ENCODE measurements around the gene RTKN.
A peak's percentile ranks its signal among the peaks of the same experiment; 100 is the strongest.
"Not testable (repeated sequence)": the region's sequence is repeated elsewhere in the genome, so short reads cannot be mapped to it uniquely, and the experiment has no call there.

RTKN gene

GRCh38 chr2:74441690-74442482 is at the start of gene RTKN:
TSS of gene RTKN (minus strand) at chr2:74441937. CDS start at chr2:74441816, 121 bp downstream.
- peak; percentile 27 for DNase-seq

- no peak for DNase-seq
These were observed 48.2 kb upstream of the RTKN start for GRCh38 chr2:74489906-74490305.

- DNase-seq = no peak
These were observed 47.1 kb upstream of the RTKN start for GRCh38 chr2:74488643-74489481.

- DNase-seq = no peak
These were observed 44.4 kb upstream of the RTKN start for GRCh38 chr2:74486141-74486540.

GRCh38 chr2:74483675-74484164 is 42.0 kb upstream of the RTKN start:
- DNase-seq = not testable (repeated sequence)

- DNase-seq = peak; percentile 94
These were observed 41.3 kb upstream of the RTKN start, which contains the start of the genes CCDC142 and TTC31 for GRCh38 chr2:74482801-74483674. TSS of gene CCDC142 (minus strand) at chr2:74482998. CDS start at chr2:74482837, 161 bp downstream. TSS of gene TTC31 (plus strand) at chr2:74483081. CDS start at chr2:74483096, 15 bp downstream.

GRCh38 chr2:74481961-74482800 is 40.4 kb upstream of the RTKN start:
- DNase-seq = peak; percentile 53

GRCh38 chr2:74481431-74481830 is 39.7 kb upstream of the RTKN start:
- DNase-seq = no peak

- no peak for DNase-seq
These were observed 33.2 kb upstream of the RTKN start for GRCh38 chr2:74474899-74475298.

- DNase-seq = no peak
These were observed 32.7 kb upstream of the RTKN start for GRCh38 chr2:74474481-74474880.

- no peak for DNase-seq
These were observed 31.2 kb upstream of the RTKN start for GRCh38 chr2:74472945-74473258.

- peak; percentile 89 for DNase-seq
These were observed 30.6 kb upstream of the RTKN start, which contains the start of gene MRPL53 for GRCh38 chr2:74472086-74472944. TSS of gene MRPL53 (minus strand) at chr2:74472680. CDS start at chr2:74472660, 20 bp downstream.

GRCh38 chr2:74471332-74472065 is 29.8 kb upstream of the RTKN start:
- no peak for DNase-seq

GRCh38 chr2:74470742-74471141 is 29.0 kb upstream of the RTKN start:
- DNase-seq = not testable (repeated sequence)

- DNase-seq = no peak
These were observed 22.7 kb upstream of the RTKN start for GRCh38 chr2:74464406-74464805.

GRCh38 chr2:74462786-74463105 is 21.0 kb upstream of the RTKN start:
- no peak for DNase-seq

- no peak for DNase-seq
These were observed 20.5 kb upstream of the RTKN start for GRCh38 chr2:74462054-74462785.

GRCh38 chr2:74461187-74462053 is 19.7 kb upstream of the RTKN start:
- no peak for DNase-seq
